ENCODE measurements around the gene TMX2.
A peak's percentile ranks its signal among the peaks of the same experiment; 100 is the strongest.
"Not testable (repeated sequence)": the region's sequence is repeated elsewhere in the genome, so short reads cannot be mapped to it uniquely, and the experiment has no call there.

The TMX2 gene

GRCh38 chr11:57711414-57712255 lies 758 bp upstream of the TMX2 start, which contains the start of gene MED19:
Gene MED19 (minus strand): TSS chr11:57712215. CDS start chr11:57712179, 36 bp downstream.
- no peak for TF ChIP-seq EZH2phosphoT487 (IDR thresholded peaks at IDR 0.05; ENCODE audit: borderline replicate concordance)
- TF ChIP-seq CTCF (conservative IDR thresholded peaks at IDR 0.05; ENCODE audit: low read length), result no peak
- Histone ChIP-seq H3K9ac (ENCODE audit: low read depth, low read length, poor library complexity, severe bottlenecking) (peak within 1 kb of the TSS; percentile 95), H3K4me1 (ENCODE audit: insufficient read depth, low read length, poor library complexity, severe bottlenecking) (peaks cover 30% of the 10 kb centered on the region), H3K9me2 (replicated peaks; ENCODE audit: low read depth, low read length) (no peaks in the 10 kb centered on the region), H2AFZ (ENCODE audit: low read length) (peak within 1 kb of the TSS; percentile 95), H4K20me1 (ENCODE audit: insufficient read depth, low read length, poor library complexity, severe bottlenecking) (peaks cover 37% of the 10 kb centered on the region), H3F3A (ENCODE audit: low read depth) (no peaks in the 10 kb centered on the region), H3K4me3 (ENCODE audit: low read length, poor library complexity, severe bottlenecking) (peak within 1 kb of the TSS; percentile 96), H3K9me3 (ENCODE audit: insufficient read depth, low read depth, low read length) (no peaks in the 10 kb centered on the region), H3K4me2 (ENCODE audit: low read depth, low read length, poor library complexity, severe bottlenecking) (peak within 1 kb of the TSS; percentile 99), H3K79me2 (ENCODE audit: insufficient read depth, low read length) (peaks cover 67% of the 10 kb centered on the region), H3K27me3 (ENCODE audit: insufficient read depth, low read length, poor library complexity, severe bottlenecking) (no peaks in the 10 kb centered on the region), H3K36me3 (ENCODE audit: insufficient read depth, low read length) (no peaks in the 10 kb centered on the region)

GRCh38 chr11:57713835-57714234 lies 1.4 kb downstream of the TMX2 start:
- Histone ChIP-seq H3K9me2 (replicated peaks; ENCODE audit: low read depth, low read length) (no peaks in the 10 kb centered on the region), H3K9me3 (ENCODE audit: insufficient read depth, low read depth, low read length) (no peaks in the 10 kb centered on the region), H3K4me3 (ENCODE audit: low read length, poor library complexity, severe bottlenecking) (peak overlapping the region; percentile 96)

GRCh38 chr11:57716726-57717125 lies 4.3 kb downstream of the TMX2 start:
- peaks cover 40% of the 10 kb centered on the region for H4K20me1 ChIP-seq (ENCODE audit: insufficient read depth, low read length, poor library complexity, severe bottlenecking)
- H3K4me3 ChIP-seq (ENCODE audit: low read length, poor library complexity, severe bottlenecking), result not testable (repeated sequence)
- H3K79me2 ChIP-seq (ENCODE audit: insufficient read depth, low read length), result peaks cover 67% of the 10 kb centered on the region

More at GRCh38 chr11:57713835-57714234, 1.4 kb downstream of the TMX2 start:
- peaks cover 30% of the 10 kb centered on the region for H3K4me1 ChIP-seq (ENCODE audit: insufficient read depth, low read length, poor library complexity, severe bottlenecking)
- H3F3A ChIP-seq (ENCODE audit: low read depth), result no peaks in the 10 kb centered on the region
- no peak overlapping the region for H2AFZ ChIP-seq (ENCODE audit: low read length)
- peaks cover 64% of the 10 kb centered on the region for H3K79me2 ChIP-seq (ENCODE audit: insufficient read depth, low read length)
- H3K9ac ChIP-seq (ENCODE audit: low read depth, low read length, poor library complexity, severe bottlenecking), result peak overlapping the region; percentile 95
- no peaks in the 10 kb centered on the region for H3K27me3 ChIP-seq (ENCODE audit: insufficient read depth, low read length, poor library complexity, severe bottlenecking)
- H4K20me1 ChIP-seq (ENCODE audit: insufficient read depth, low read length, poor library complexity, severe bottlenecking), result peaks cover 37% of the 10 kb centered on the region
- H3K4me2 ChIP-seq (ENCODE audit: low read depth, low read length, poor library complexity, severe bottlenecking), result peak overlapping the region; percentile 94
- no peak for TF ChIP-seq EZH2phosphoT487 (IDR thresholded peaks at IDR 0.05; ENCODE audit: borderline replicate concordance)
- no peak for TF ChIP-seq CTCF (conservative IDR thresholded peaks at IDR 0.05; ENCODE audit: low read length)
- no peaks in the 10 kb centered on the region for H3K36me3 ChIP-seq (ENCODE audit: insufficient read depth, low read length)

More at GRCh38 chr11:57716726-57717125, 4.3 kb downstream of the TMX2 start:
- peaks cover 12% of the 10 kb centered on the region for H3K4me1 ChIP-seq (ENCODE audit: insufficient read depth, low read length, poor library complexity, severe bottlenecking)
- H3K4me2 ChIP-seq (ENCODE audit: low read depth, low read length, poor library complexity, severe bottlenecking); H3K9me3 ChIP-seq (ENCODE audit: insufficient read depth, low read depth, low read length); H2AFZ ChIP-seq (ENCODE audit: low read length); H3K9me2 ChIP-seq (replicated peaks; ENCODE audit: low read depth, low read length); H3K9ac ChIP-seq (ENCODE audit: low read depth, low read length, poor library complexity, severe bottlenecking); H3K27me3 ChIP-seq (ENCODE audit: insufficient read depth, low read length, poor library complexity, severe bottlenecking); H3F3A ChIP-seq (ENCODE audit: low read depth): not testable (repeated sequence)
- peaks cover 14% of the 10 kb centered on the region; the same call in 1 of the 2 replicates for H3K36me3 ChIP-seq (ENCODE audit: insufficient read depth, low read length)
